NT2/D1 (cell line): Measurements from ENCODE around the gene AKR1A1.

Experiments used
- SUZ12 ChIP-seq: IDR thresholded peaks from 2 replicates; pipeline ENCODE4 v1.6.1; 2011; ENCODE audit not compliant: insufficient read length, insufficient read depth; ENCODE audit errors: extremely low read depth
- YY1 ChIP-seq: IDR thresholded peaks from 2 replicates; pipeline ENCODE4 v1.6.1; 2011; ENCODE audit not compliant: insufficient read length, insufficient read depth
- ZNF274 ChIP-seq: IDR thresholded peaks from 2 replicates; pipeline ENCODE4 v1.6.1; 2011; ENCODE audit warnings: mild to moderate bottlenecking, low read depth, low read length

GRCh38 chr1:45585496-45586075 is 35.0 kb downstream of the AKR1A1 start:
- TF ChIP-seq YY1 (no peak), ZNF274 (no peak), SUZ12 (no peak)
